Mesenchymal stem cell (in vitro differentiated cells and primary cell): ENCODE results near the gene NTN4.

Source experiments
- DNase-seq: peaks from one replicate; pipeline ENCODE4 v3.0.0-alpha.2; 2013
- H2AFZ ChIP-seq: one replicate; pipeline ENCODE4 v1.6.1; 2013; ENCODE audit warnings: low read depth, mild to moderate bottlenecking, control low read depth, inconsistent platforms, low read length, moderate library complexity
- H2AK5ac ChIP-seq: 2 replicates; pipeline ENCODE4 v1.6.1; 2013; ENCODE audit warnings: low read length, moderate library complexity, mild to moderate bottlenecking, inconsistent platforms; ENCODE audit not compliant: severe bottlenecking
- H2BK120ac ChIP-seq: one replicate; pipeline ENCODE4 v1.6.1; 2013; ENCODE audit warnings: low read depth, mild to moderate bottlenecking, inconsistent platforms, low read length, moderate library complexity
- H2BK12ac ChIP-seq, 2 experiments: one replicate each; pipeline ENCODE4 v1.6.1; 2013; ENCODE audit warnings: inconsistent platforms in 2 of 2, low read length in 2 of 2, mild to moderate bottlenecking in 2 of 2, moderate library complexity in 2 of 2, control low read depth in 1 of 2
- H2BK15ac ChIP-seq: one replicate; pipeline ENCODE4 v1.6.1; 2013; ENCODE audit warnings: mild to moderate bottlenecking, low read depth, inconsistent platforms; ENCODE audit not compliant: poor library complexity, severe bottlenecking
- H2BK5ac ChIP-seq: 2 replicates; pipeline ENCODE4 v1.6.1; 2013; ENCODE audit warnings: low read depth, mild to moderate bottlenecking, low read length, control low read depth, inconsistent platforms; ENCODE audit not compliant: poor library complexity, severe bottlenecking
- H3K14ac ChIP-seq, 2 experiments: one replicate each; pipeline ENCODE4 v1.6.1; 2013; ENCODE audit warnings: inconsistent platforms in 2 of 2, low read length in 2 of 2, control low read depth in 1 of 2, mild to moderate bottlenecking in 1 of 2, moderate library complexity in 1 of 2
- H3K18ac ChIP-seq, 2 experiments: one replicate each; pipeline ENCODE4 v1.6.1; 2013; ENCODE audit warnings: inconsistent platforms in 2 of 2, low read length in 2 of 2, control low read depth in 1 of 2, low read depth in 1 of 2, mild to moderate bottlenecking in 1 of 2
- H3K23ac ChIP-seq, 2 experiments: one replicate each; pipeline ENCODE4 v1.6.1; 2013; ENCODE audit warnings: inconsistent platforms in 2 of 2, low read length in 2 of 2, mild to moderate bottlenecking in 2 of 2, moderate library complexity in 2 of 2, control low read depth in 1 of 2
- H3K27ac ChIP-seq: 2 replicates; pipeline ENCODE4 v1.5.1; 2013; ENCODE audit warnings: mild to moderate bottlenecking, moderate library complexity, low read length, control low read depth, inconsistent platforms; ENCODE audit not compliant: poor library complexity, severe bottlenecking
- H3K27me3 ChIP-seq, 2 experiments: 2 replicates each; pipeline versions ENCODE4 v1.6.1 to v1.7.0; 2013; ENCODE audit warnings: low read length in 2 of 2, mild to moderate bottlenecking in 2 of 2, moderate library complexity in 2 of 2, control low read depth in 1 of 2, inconsistent platforms in 1 of 2; ENCODE audit not compliant: control insufficient read depth in 1 of 2, insufficient read depth in 1 of 2
- H3K36me3 ChIP-seq, 2 experiments: 2 replicates each; pipeline versions ENCODE4 v1.6.1 to v1.7.0; 2013; ENCODE audit warnings: low read length in 2 of 2, control low read depth in 1 of 2, inconsistent platforms in 1 of 2, low read depth in 1 of 2, mild to moderate bottlenecking in 1 of 2; ENCODE audit not compliant: insufficient read depth in 2 of 2, control insufficient read depth in 1 of 2
- H3K4ac ChIP-seq, 2 experiments: one replicate each; pipeline ENCODE4 v1.6.1; 2013; ENCODE audit warnings: inconsistent platforms in 2 of 2, low read length in 2 of 2, mild to moderate bottlenecking in 2 of 2, moderate library complexity in 2 of 2, control low read depth in 1 of 2, low read depth in 1 of 2
- H3K4me1 ChIP-seq: 2 replicates; pipeline ENCODE4 v1.6.1; 2013; ENCODE audit warnings: low read depth, low read length, control low read depth; ENCODE audit not compliant: control insufficient read depth, insufficient read depth
- H3K4me2 ChIP-seq: 2 replicates; pipeline ENCODE4 v1.6.1; 2013; ENCODE audit warnings: low read length, mild to moderate bottlenecking, inconsistent platforms; ENCODE audit not compliant: poor library complexity, severe bottlenecking
- H3K4me3 ChIP-seq, 2 experiments: 2 replicates each; pipeline versions ENCODE4 v1.5.1 to v1.7.0; 2013; ENCODE audit warnings: low read length in 2 of 2, mild to moderate bottlenecking in 2 of 2, control low read depth in 1 of 2, low read depth in 1 of 2; ENCODE audit not compliant: insufficient read depth in 1 of 2
- H3K79me1 ChIP-seq: replicated peaks from 2 replicates; pipeline ENCODE4 v1.6.1; 2013; ENCODE audit warnings: mild to moderate bottlenecking, control low read depth, low read length, inconsistent platforms; ENCODE audit not compliant: poor library complexity, severe bottlenecking
- H3K9ac ChIP-seq: 2 replicates; pipeline ENCODE4 v1.7.0; 2013; ENCODE audit warnings: mild to moderate bottlenecking, low read length, moderate library complexity
- H3K9me3 ChIP-seq: 2 replicates; pipeline ENCODE4 v1.7.0; 2013; ENCODE audit warnings: mild to moderate bottlenecking, low read length; ENCODE audit not compliant: control insufficient read depth
- H4K8ac ChIP-seq: one replicate; pipeline ENCODE4 v1.6.1; 2013; ENCODE audit warnings: inconsistent platforms, mild to moderate bottlenecking, low read length, moderate library complexity
- H4K91ac ChIP-seq: one replicate; pipeline ENCODE4 v1.6.1; 2013; ENCODE audit warnings: mild to moderate bottlenecking, low read length, inconsistent platforms
- WGBS: methylation state at CpG from one replicate; pipeline ENCODE4 v1.1.7; 2013; ENCODE audit warnings: mixed read lengths; 5-methylcytosine and 5-hydroxymethylcytosine counted together

NTN4 gene

GRCh38 chr12:95796225-95796981 is 5.8 kb upstream of the NTN4 start:
- Histone ChIP-seq H2BK15ac (no peak overlapping the region), H2AFZ (no peak overlapping the region), H2BK5ac (no peak overlapping the region), H3K9ac (no peak overlapping the region), H3K36me3 (no peaks in the 10 kb centered on the region), H2BK12ac (no peak overlapping the region), H3K4ac (no peak overlapping the region), H4K8ac (no peak overlapping the region), H3K23ac (no peak overlapping the region), H3K27me3 (no peaks in the 10 kb centered on the region), H3K14ac (no peak overlapping the region), H3K4me2 (no peak overlapping the region), H3K9me3 (no peaks in the 10 kb centered on the region), H3K4me1 (peaks cover 4% of the 10 kb centered on the region), H3K79me1 (no peaks in the 10 kb centered on the region), H3K18ac (no peak overlapping the region), H3K4me3 (no peak overlapping the region), H2AK5ac (peak overlapping the region; percentile 49), H2BK120ac (no peak overlapping the region), H3K27ac (no peak overlapping the region), H4K91ac (no peak overlapping the region)
- 96% methylated on average over 4 of the region's 4 CpGs for WGBS
- DNase-seq: peak; percentile 54

- no peak overlapping the region for H2AK5ac ChIP-seq
- no peak overlapping the region for H3K14ac ChIP-seq
- H3K9ac ChIP-seq: peak overlapping the region; percentile 64
- no peak overlapping the region for H2BK12ac ChIP-seq
- H2BK15ac ChIP-seq: no peak overlapping the region
- H3K79me1 ChIP-seq: peaks cover 12% of the 10 kb centered on the region
- no peak overlapping the region for H3K23ac ChIP-seq
- H3K4ac ChIP-seq: peak overlapping the region in 1 of 2 experiments; percentile 77
- H3K4me3 ChIP-seq: peak overlapping the region; percentile 77 to 85
- H2BK120ac ChIP-seq: no peak overlapping the region
- H2BK5ac ChIP-seq: peak overlapping the region; percentile 70
- peak overlapping the region in 1 of 2 experiments; percentile 64 for H3K18ac ChIP-seq
- H4K8ac ChIP-seq: peak overlapping the region; percentile 7
- H3K4me1 ChIP-seq: peaks cover 19% of the 10 kb centered on the region
- H3K4me2 ChIP-seq: peak overlapping the region; percentile 99
- no peaks in the 10 kb centered on the region for H3K9me3 ChIP-seq
- H2AFZ ChIP-seq: no peak overlapping the region
- no peak overlapping the region for H4K91ac ChIP-seq
- DNase-seq: peak; percentile 32
- no peaks in the 10 kb centered on the region for H3K27me3 ChIP-seq
- WGBS: 3% methylated on average over 35 of the region's 49 CpGs
- peaks cover 0 to 7% of the 10 kb centered on the region in 2 experiments for H3K36me3 ChIP-seq
- H3K27ac ChIP-seq: peak overlapping the region; percentile 0
These were observed 619 bp upstream of the NTN4 start for GRCh38 chr12:95790917-95791849.

- H3K4me3 ChIP-seq: peak overlapping the region; percentile 82 to 85
- H3K79me1 ChIP-seq: peaks cover 17% of the 10 kb centered on the region
- no peaks in the 10 kb centered on the region for H3K27me3 ChIP-seq
- no peak overlapping the region for H2BK15ac ChIP-seq
- H3K23ac ChIP-seq: no peak overlapping the region
- no peak overlapping the region for H3K14ac ChIP-seq
- peak; percentile 15 for DNase-seq
- H4K91ac ChIP-seq: peak overlapping the region; percentile 35
- peak overlapping the region; percentile 79 for H3K9ac ChIP-seq
- H2BK120ac ChIP-seq: no peak overlapping the region
- H2BK5ac ChIP-seq: peak overlapping the region; percentile 54
- no peak overlapping the region for H2AK5ac ChIP-seq
- H3K27ac ChIP-seq: peak overlapping the region; percentile 30
- no peaks in the 10 kb centered on the region for H3K9me3 ChIP-seq
- H2BK12ac ChIP-seq: peak overlapping the region in 1 of 2 experiments; percentile 45
- H3K36me3 ChIP-seq: peaks cover 0 to 7% of the 10 kb centered on the region in 2 experiments
- peaks cover 20% of the 10 kb centered on the region for H3K4me1 ChIP-seq
- peak overlapping the region; percentile 32 for H2AFZ ChIP-seq
- H4K8ac ChIP-seq: peak overlapping the region; percentile 51
- WGBS: 7% methylated on average over 33 of the region's 39 CpGs
- no peak overlapping the region for H3K18ac ChIP-seq
- H3K4ac ChIP-seq: no peak overlapping the region
- H3K4me2 ChIP-seq: peak overlapping the region; percentile 99
These were observed 1.2 kb downstream of the NTN4 start for GRCh38 chr12:95789126-95790032.
